GM10847 (cell line): ENCODE data around the gene ITGAD.

Source experiments
- POLR2A ChIP-seq: IDR thresholded peaks from 2 replicates; pipeline ENCODE4 v1.6.1; 2011; ENCODE audit not compliant: insufficient read length; ENCODE audit errors: extremely low read depth

ITGAD gene

DNA sequence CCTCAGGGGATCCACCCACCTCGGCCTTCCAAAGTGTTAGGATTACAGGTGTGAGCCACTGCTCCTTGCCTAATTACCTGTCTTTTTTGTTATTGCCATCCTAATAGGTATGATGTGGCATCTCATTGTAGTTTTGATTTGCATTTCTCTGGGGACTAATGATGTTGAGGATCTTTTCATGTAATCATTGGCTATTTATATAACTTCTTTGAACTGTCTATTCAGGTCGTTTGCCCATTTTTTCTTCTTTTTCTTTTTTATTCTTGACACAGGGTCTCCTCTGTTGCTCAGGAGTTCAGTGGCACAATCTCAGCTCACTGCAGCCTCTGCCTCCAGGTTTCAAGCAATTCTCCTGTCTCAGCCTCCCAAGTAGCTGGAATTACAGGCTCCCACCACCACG is 77.5 kb downstream of the ITGAD start:
- TF ChIP-seq POLR2A, result no peak

DNA sequence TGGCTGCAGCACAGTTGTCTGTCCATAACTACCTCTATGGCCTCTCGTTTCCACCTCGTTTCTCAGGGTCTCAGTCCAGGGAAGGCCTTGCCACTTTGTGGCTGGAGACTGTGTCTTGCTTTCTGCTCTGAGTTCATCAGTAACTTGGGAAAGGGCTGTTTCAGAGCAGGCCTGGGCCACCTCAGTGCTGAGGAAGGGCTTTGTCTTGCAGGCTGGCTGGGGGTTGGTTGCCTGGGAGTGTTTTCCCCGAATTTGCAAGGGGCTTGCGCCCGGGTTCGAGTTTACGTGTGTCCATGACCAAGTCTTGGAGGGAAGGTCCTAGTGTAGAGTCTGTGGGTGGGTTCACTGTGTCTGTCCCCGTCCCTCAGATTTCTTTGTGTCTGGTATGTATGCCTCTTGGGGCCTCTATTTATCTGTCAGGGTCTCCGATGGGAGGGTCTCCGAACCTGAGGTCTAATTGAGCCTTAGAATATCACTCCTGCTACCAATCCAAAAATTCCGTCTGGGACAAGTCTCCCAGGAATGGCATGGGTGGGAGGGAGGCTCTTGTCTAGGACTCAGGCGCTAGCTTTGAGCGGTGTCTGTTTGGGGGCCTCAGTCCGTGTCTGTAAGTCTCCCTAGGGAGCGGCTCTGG is 78.2 kb downstream of the ITGAD start:
- TF ChIP-seq POLR2A, result no peak

- no peak for TF ChIP-seq POLR2A
Measured at GRCh38 chr16:31471875-31472708, 79.0 kb downstream of the ITGAD start, which contains the start of gene TGFB1I1. Gene TGFB1I1 (plus strand): TSS chr16:31472152. CDS start chr16:31472189, 37 bp downstream.

DNA sequence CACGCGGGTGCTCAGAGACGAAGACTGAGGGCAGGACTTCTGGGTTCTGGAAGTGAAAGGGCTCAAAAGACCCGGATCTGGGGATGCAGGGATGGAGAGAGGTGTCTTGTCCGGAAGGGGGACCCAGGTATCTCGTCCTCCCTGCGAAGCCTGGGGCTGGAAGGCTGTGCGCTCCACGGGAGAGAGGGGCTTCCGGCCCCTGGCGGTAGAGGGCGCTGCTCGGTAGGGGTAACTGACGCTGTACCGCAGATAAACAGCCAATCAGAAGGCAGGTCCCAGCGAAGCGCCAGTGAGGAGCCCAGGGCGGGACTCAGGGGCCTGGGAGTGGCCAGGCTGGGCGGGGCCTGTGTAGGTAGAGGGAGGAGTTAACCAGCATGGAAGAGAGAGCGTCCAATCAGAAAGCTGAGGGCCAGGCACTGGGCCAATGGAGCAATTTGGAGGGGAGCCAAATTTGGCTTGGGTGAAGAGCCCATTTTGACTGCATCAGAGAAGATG is 79.6 kb downstream of the ITGAD start:
- no peak for TF ChIP-seq POLR2A

GRCh38 chr16:31473264-31473984 is 80.3 kb downstream of the ITGAD start:
- TF ChIP-seq POLR2A, result no peak

- TF ChIP-seq POLR2A, result no peak
Measured at GRCh38 chr16:31474173-31474714, 81.1 kb downstream of the ITGAD start.

DNA sequence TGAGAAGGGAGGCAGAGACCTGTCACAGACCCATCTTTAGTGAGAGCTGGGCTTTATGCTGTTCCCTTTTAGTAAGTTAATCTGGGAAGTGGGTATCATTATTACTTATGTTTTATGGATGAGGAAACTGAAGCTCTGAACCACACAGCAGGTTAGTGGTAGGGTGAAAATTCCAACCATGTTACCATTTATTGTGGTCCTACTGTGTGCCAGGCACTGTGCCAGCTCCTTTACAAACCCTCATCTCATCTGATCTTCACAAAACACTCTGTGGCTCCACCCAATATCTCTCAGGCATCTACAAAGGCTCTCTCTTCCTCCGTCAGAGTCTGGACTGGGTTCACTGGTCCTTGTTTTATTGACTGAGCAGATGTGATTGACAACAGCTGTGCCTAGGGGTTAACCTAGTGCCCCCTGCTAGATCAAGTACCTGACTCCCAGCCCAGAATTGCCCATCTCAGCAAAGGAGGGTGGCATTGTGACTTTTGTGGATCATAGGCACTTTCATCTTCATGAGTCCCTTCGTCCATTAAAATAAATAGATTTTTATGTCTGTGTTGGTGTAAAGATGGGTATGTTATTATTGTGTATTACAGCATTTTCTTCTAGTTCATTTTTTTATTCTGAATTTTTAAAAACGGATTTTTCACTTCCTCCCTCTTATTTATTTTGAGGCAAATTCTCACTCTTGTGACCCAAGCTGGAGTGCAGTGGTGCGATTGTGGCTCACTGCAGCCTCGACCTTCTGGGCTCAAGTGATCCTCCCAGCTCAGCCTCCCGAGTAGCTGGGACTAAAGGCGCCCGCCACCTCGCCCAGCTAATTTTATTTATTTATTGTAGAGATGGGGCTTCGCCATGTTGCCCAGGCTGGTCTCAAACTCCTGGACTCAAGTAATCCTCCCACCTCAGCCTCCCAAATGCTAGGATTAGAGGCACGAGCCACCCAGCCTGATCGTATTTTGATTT is 81.9 kb downstream of the ITGAD start:
- TF ChIP-seq POLR2A, result no peak

- TF ChIP-seq POLR2A, result no peak
Measured at GRCh38 chr16:31475946-31476302, 82.8 kb downstream of the ITGAD start.
